H9 (cell line): ENCODE results near the gene DLK1. TPM values are rescaled to one million over a fixed set of nuclear protein-coding genes. Genes with fewer than 3 reads are reported as not detected.

Experiments used
- DNase-seq: peaks from one replicate; pipeline ENCODE4 v3.0.0-alpha.2; 2017
- H2AFZ ChIP-seq: one replicate; pipeline ENCODE4 v1.6.1; 2013; ENCODE audit warnings: mild to moderate bottlenecking, low read length, control low read depth, moderate library complexity
- H2AK5ac ChIP-seq: 2 replicates; pipeline ENCODE4 v1.6.1; 2013; ENCODE audit warnings: low read length, control low read depth, mixed read lengths; ENCODE audit not compliant: insufficient read length
- H2BK120ac ChIP-seq: one replicate; pipeline ENCODE4 v1.6.1; 2013; ENCODE audit warnings: low read depth, mild to moderate bottlenecking, low read length, control low read depth, inconsistent platforms; ENCODE audit not compliant: poor library complexity, severe bottlenecking
- H2BK12ac ChIP-seq: 2 replicates; pipeline ENCODE4 v1.6.1; 2013; ENCODE audit warnings: low read length, control low read depth, mixed read lengths, low read depth; ENCODE audit not compliant: insufficient read length
- H2BK15ac ChIP-seq: 2 replicates; pipeline ENCODE4 v1.6.1; 2013; ENCODE audit warnings: low read depth, low read length, control low read depth
- H2BK20ac ChIP-seq: one replicate; pipeline ENCODE4 v1.6.1; 2013; ENCODE audit warnings: low read depth, mild to moderate bottlenecking, low read length, control low read depth, inconsistent platforms; ENCODE audit not compliant: poor library complexity, severe bottlenecking
- H2BK5ac ChIP-seq: 2 replicates; pipeline ENCODE4 v1.6.1; 2013; ENCODE audit warnings: low read length, control low read depth, mixed read lengths; ENCODE audit not compliant: insufficient read length
- H3K14ac ChIP-seq: 2 replicates; pipeline ENCODE4 v1.6.1; 2013; ENCODE audit warnings: low read length, control low read depth; ENCODE audit not compliant: insufficient read depth
- H3K18ac ChIP-seq: 2 replicates; pipeline ENCODE4 v1.6.1; 2013; ENCODE audit warnings: low read depth, mild to moderate bottlenecking, mixed read lengths, low read length, control low read depth; ENCODE audit not compliant: insufficient read length
- H3K23ac ChIP-seq: 2 replicates; pipeline ENCODE4 v1.6.1; 2013; ENCODE audit warnings: low read length, control low read depth, mixed read lengths, low read depth; ENCODE audit not compliant: insufficient read length
- H3K23me2 ChIP-seq: 2 replicates; pipeline ENCODE4 v1.6.1; 2013; ENCODE audit warnings: low read depth, mild to moderate bottlenecking, mixed read lengths, low read length, control low read depth; ENCODE audit not compliant: insufficient read length, poor library complexity, severe bottlenecking
- H3K27ac ChIP-seq: 2 replicates; pipeline ENCODE4 v1.5.1; 2013; ENCODE audit warnings: low read length, control low read depth, mixed read lengths, low read depth; ENCODE audit not compliant: insufficient read length
- H3K27me3 ChIP-seq: 2 replicates; pipeline ENCODE4 v1.6.1; 2013; ENCODE audit warnings: low read length, control low read depth, inconsistent platforms; ENCODE audit not compliant: insufficient read depth
- H3K4ac ChIP-seq: 2 replicates; pipeline ENCODE4 v1.6.1; 2013; ENCODE audit warnings: low read depth, mild to moderate bottlenecking, control low read depth, inconsistent platforms, low read length, moderate library complexity
- H3K4me1 ChIP-seq: 2 replicates; pipeline ENCODE4 v1.6.1; 2013; ENCODE audit warnings: low read length, control low read depth, inconsistent platforms; ENCODE audit not compliant: insufficient read depth
- H3K4me2 ChIP-seq: 2 replicates; pipeline ENCODE4 v1.6.1; 2013; ENCODE audit warnings: low read length, control low read depth, mixed read lengths; ENCODE audit not compliant: insufficient read length, insufficient read depth
- H3K56ac ChIP-seq: 2 replicates; pipeline ENCODE4 v1.6.1; 2013; ENCODE audit warnings: low read depth, mild to moderate bottlenecking, mixed read lengths, low read length, control low read depth; ENCODE audit not compliant: insufficient read length
- H3K79me1 ChIP-seq: 2 replicates; pipeline ENCODE4 v1.6.1; 2013; ENCODE audit warnings: low read depth, mild to moderate bottlenecking, moderate library complexity, low read length, control low read depth, inconsistent platforms; ENCODE audit not compliant: insufficient read depth, poor library complexity, severe bottlenecking
- H3K79me2 ChIP-seq: 2 replicates; pipeline ENCODE4 v1.6.1; 2013; ENCODE audit warnings: low read length, control low read depth, inconsistent platforms; ENCODE audit not compliant: insufficient read depth
- H3K9ac ChIP-seq: 2 replicates; pipeline ENCODE4 v1.6.1; 2013; ENCODE audit warnings: low read length, control low read depth, mixed read lengths; ENCODE audit not compliant: insufficient read length; ENCODE audit errors: extremely low read depth
- H3K9me3 ChIP-seq: one replicate; pipeline ENCODE4 v1.6.1; 2013; ENCODE audit warnings: low read depth, low read length, inconsistent platforms; ENCODE audit not compliant: control insufficient read depth
- H3T11ph ChIP-seq: one replicate; pipeline ENCODE4 v1.6.1; 2013; ENCODE audit warnings: mild to moderate bottlenecking, low read length, control low read depth, inconsistent platforms
- H4K20me1 ChIP-seq: one replicate; pipeline ENCODE4 v1.6.1; 2013; ENCODE audit not compliant: control insufficient read depth, insufficient read length, insufficient read depth
- H4K5ac ChIP-seq: 2 replicates; pipeline ENCODE4 v1.6.1; 2013; ENCODE audit warnings: low read depth, mild to moderate bottlenecking, mixed read lengths, low read length, control low read depth; ENCODE audit not compliant: insufficient read length
- H4K8ac ChIP-seq: replicated peaks from 2 replicates; pipeline ENCODE4 v1.6.1; 2013; ENCODE audit warnings: low read length, control low read depth, mixed read lengths, low read depth; ENCODE audit not compliant: insufficient read length
- H4K91ac ChIP-seq: 2 replicates; pipeline ENCODE4 v1.6.1; 2013; ENCODE audit warnings: low read depth, mild to moderate bottlenecking, moderate library complexity, mixed read lengths, low read length, control low read depth; ENCODE audit not compliant: insufficient read length
- H3K27ac Mint-ChIP-seq, 3 experiments: 2 replicates in 2 of 3; 3 replicates in 1 of 3; pipeline ENCODE4 v1.8.0; 2020 to 2021; ENCODE audit warnings: mixed read lengths in 3 of 3, mild to moderate bottlenecking in 1 of 3, moderate library complexity in 1 of 3
- H3K27me3 Mint-ChIP-seq: 2 replicates; pipeline ENCODE4 v1.8.0; 2021; ENCODE audit warnings: low read depth, mild to moderate bottlenecking, moderate library complexity, mixed read lengths
- H3K36me3 Mint-ChIP-seq, 3 experiments: 2 replicates in 2 of 3; 3 replicates in 1 of 3; pipeline ENCODE4 v1.8.0; 2020 to 2021; ENCODE audit warnings: low read depth in 3 of 3, mixed read lengths in 3 of 3; ENCODE audit not compliant: insufficient read depth in 1 of 3
- H3K4me1 Mint-ChIP-seq, 2 experiments: 2 replicates each; pipeline ENCODE4 v1.8.0; 2020; ENCODE audit warnings: mixed read lengths in 2 of 2
- H3K4me3 Mint-ChIP-seq, 2 experiments: 2 replicates in 1 of 2; 3 replicates in 1 of 2; pipeline ENCODE4 v1.8.0; 2020 to 2021; ENCODE audit warnings: mild to moderate bottlenecking in 2 of 2, mixed read lengths in 2 of 2, moderate library complexity in 1 of 2
- H3K9me3 Mint-ChIP-seq, 2 experiments: 2 replicates in 1 of 2; 3 replicates in 1 of 2; pipeline ENCODE4 v1.8.0; 2020; ENCODE audit warnings: mild to moderate bottlenecking in 2 of 2, mixed read lengths in 2 of 2, moderate library complexity in 1 of 2
- CTCF ChIP-seq: fragments of 200-600 bp; sonication (generic); conservative IDR thresholded peaks from 3 replicates; pipeline ENCODE4 v1.8.0; 2021; ENCODE audit warnings: antibody characterized with exemption, mild to moderate bottlenecking
- WGBS: extraction: QIAGEN DNeasy Blood & Tissue Kit; methylation state at CpG from one replicate; pipeline ENCODE4 v1.1.7; 2013; ENCODE audit warnings: missing lambda C conversion rate, low lambda C conversion rate, mixed read lengths; ENCODE audit not compliant: insufficient read length; ENCODE audit errors: extremely low coverage; 5-methylcytosine and 5-hydroxymethylcytosine counted together
- total RNA-seq: library from RNA; stranded (reverse); gene quantifications from 2 replicates; pipeline ENCODE4 v1.2.1, GENCODE V29; 2021

DLK1 gene
- total RNA-seq, 1 experiment from 2014 or later: 2.8 TPM

DNA sequence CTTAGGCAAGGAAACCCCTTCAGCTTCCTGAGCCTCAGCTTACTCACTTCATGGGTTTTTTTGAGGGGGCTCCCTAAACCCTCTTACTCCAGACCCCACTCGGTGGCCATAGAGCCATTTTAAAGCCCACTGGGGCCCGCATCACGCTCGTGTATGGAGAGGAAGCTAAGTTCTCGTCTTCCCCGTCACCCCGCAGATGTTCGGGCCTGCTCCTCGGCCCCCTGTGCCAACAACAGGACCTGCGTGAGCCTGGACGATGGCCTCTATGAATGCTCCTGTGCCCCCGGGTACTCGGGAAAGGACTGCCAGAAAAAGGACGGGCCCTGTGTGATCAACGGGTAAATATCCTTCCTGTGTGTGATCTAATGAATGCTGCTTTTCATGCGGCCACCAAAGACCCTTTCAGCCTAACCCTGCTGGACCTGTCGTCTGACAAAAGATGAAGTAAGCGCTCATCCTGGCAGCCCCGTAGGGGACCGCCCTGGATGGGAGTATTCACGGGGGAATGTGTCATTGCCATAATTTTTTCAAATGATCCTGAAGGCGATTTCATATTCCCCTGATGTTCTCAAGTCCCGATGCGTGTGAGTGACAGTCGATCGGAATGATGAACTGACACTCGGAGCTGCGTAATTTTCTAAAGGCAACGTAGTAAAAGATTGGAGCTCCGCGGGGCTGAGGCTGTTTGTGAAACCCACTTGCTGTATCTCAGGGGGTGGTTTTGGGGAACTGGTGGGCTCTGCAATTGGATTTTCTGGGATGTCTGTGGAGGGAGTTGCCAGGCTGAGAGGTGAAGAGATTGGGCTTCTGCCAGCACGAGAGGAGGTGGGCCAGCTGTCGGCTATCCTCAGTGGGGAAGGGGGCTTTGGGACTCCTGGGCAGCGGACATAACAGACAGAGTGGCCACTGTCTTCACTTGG is 5.4 kb downstream of the DLK1 start:
- H3K4me2 ChIP-seq: no peak overlapping the region
- H2BK5ac ChIP-seq: no peak overlapping the region
- no peak overlapping the region for H3K4me3 Mint-ChIP-seq
- H3K4me1 ChIP-seq: no peaks in the 10 kb centered on the region; the same call in 1 of the 2 replicates
- peaks cover 12% of the 10 kb centered on the region; the same call in 1 of the 2 replicates for H3K27me3 ChIP-seq
- no peak overlapping the region for H2BK15ac ChIP-seq
- H3K79me1 ChIP-seq: no peaks in the 10 kb centered on the region
- H3K9me3 ChIP-seq: no peaks in the 10 kb centered on the region
- no peak overlapping the region for H3K9ac ChIP-seq
- no peaks in the 10 kb centered on the region for H4K20me1 ChIP-seq
- H4K8ac ChIP-seq: no peak overlapping the region
- H3K36me3 Mint-ChIP-seq: no peaks in the 10 kb centered on the region; a peak in 2 of 7 replicates
- no peak overlapping the region for H2BK20ac ChIP-seq
- H3K56ac ChIP-seq: no peak overlapping the region
- H3K23ac ChIP-seq: no peak overlapping the region
- no peak overlapping the region for H3K18ac ChIP-seq
- TF ChIP-seq CTCF: no peak
- H3K27ac ChIP-seq: no peak overlapping the region
- no peak overlapping the region for H2AFZ ChIP-seq
- H3K14ac ChIP-seq: no peak overlapping the region
- H3K27me3 Mint-ChIP-seq: peaks cover 50% of the 10 kb centered on the region
- no peak overlapping the region for H4K91ac ChIP-seq
- no peak overlapping the region for H2BK120ac ChIP-seq
- no peak overlapping the region for H4K5ac ChIP-seq
- H2AK5ac ChIP-seq: no peak overlapping the region
- H3K23me2 ChIP-seq: peaks cover 2% of the 10 kb centered on the region
- H3K4me1 Mint-ChIP-seq: peaks cover 4 to 47% of the 10 kb centered on the region in 2 experiments
- WGBS: no CpG with 5 or more reads among the region's 34 CpGs
- H3T11ph ChIP-seq: no peak overlapping the region
- no peaks in the 10 kb centered on the region for H3K79me2 ChIP-seq
- no peak for DNase-seq
- no peaks in the 10 kb centered on the region for H3K9me3 Mint-ChIP-seq
- H3K27ac Mint-ChIP-seq: no peak overlapping the region; a peak in 1 of 7 replicates
- H2BK12ac ChIP-seq: no peak overlapping the region
- no peak overlapping the region for H3K4ac ChIP-seq
